Pons (tissue), 1 donor: ENCODE results near the gene ATG2B.

ENCODE experiments used
- DNase-seq: peaks from one replicate; pipeline ENCODE4 v3.0.0-alpha.2; 2016; ENCODE audit warnings: low spot score

ATG2B gene

GRCh38 chr14:96362965-96363750 is at the start of gene ATG2B, which contains the start of gene GSKIP:
Gene ATG2B, minus strand, starts transcription at chr14:96363341. Its CDS starts 365 bp downstream, at chr14:96362976.
Gene GSKIP, plus strand, starts transcription at chr14:96363526. Its CDS starts 18,722 bp downstream, at chr14:96382248.
- DNase-seq: peak; percentile 93

DNA sequence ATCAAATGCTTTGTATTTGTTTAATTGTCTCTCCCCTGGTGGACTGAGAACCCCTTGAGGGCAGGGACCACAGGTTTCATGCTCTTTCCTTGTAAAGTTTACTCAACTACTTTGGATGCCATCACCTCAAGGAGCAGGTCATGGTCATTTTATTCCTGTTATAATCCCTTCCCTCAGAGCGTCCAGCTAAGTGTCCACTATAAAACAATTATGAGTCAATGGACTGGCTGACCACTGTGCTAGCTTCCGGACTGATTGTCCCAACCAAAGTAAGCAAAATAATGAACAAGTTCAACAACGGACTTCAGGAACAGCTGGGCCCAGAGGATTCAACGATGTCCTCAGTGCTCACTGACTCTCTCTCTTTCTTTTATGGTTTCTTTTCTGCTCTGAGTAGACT is 47.0 kb upstream of the ATG2B start:
- no peak for DNase-seq

DNA sequence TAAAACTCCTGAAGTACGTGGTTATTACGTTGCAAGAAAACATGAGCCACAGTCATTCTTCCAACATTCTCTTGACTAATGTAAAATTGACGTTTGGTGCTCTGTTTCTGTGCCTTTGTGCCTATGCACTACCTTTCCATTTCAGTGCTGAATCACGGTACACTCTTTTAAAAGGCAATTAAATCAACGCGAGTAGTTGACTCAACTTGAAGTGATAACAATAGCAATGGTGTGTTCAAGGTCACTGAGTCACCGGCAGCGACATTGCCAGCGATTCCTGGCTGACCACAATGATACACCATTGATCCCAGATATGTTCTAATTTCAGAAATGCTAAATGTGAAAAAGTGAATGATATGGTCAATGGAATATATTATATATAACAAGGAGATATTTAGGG is 46.6 kb upstream of the ATG2B start:
- no peak for DNase-seq

GRCh38 chr14:96408608-96409007 is 45.5 kb upstream of the ATG2B start:
- no peak for DNase-seq

- no peak for DNase-seq
These were observed 44.9 kb upstream of the ATG2B start for GRCh38 chr14:96407935-96408570.

GRCh38 chr14:96405677-96406076 is 42.5 kb upstream of the ATG2B start:
- DNase-seq: no peak

DNA sequence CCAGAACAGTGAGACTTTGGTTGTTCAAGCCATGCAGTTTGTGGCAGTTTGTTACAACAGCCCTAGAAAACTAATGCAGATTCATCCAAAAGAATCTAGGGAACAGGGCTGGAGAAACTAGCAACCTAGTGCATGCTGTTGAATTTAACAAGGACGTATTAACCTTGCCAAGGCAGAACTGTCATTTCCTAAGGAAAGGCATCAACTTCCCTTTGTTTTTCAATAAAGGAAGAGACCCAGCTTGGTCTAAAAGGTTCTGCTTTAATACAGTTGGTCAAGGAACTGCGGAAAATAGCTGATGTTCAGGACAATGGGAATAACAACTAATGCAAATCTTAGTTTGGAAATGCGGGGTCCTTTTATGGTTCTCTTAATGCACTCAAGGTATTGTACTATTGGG is 40.3 kb upstream of the ATG2B start:
- no peak for DNase-seq

GRCh38 chr14:96400495-96400894 is 37.4 kb upstream of the ATG2B start:
- DNase-seq: peak; percentile 95

- DNase-seq: no peak
These were observed 36.3 kb upstream of the ATG2B start for GRCh38 chr14:96399405-96399804.

DNA sequence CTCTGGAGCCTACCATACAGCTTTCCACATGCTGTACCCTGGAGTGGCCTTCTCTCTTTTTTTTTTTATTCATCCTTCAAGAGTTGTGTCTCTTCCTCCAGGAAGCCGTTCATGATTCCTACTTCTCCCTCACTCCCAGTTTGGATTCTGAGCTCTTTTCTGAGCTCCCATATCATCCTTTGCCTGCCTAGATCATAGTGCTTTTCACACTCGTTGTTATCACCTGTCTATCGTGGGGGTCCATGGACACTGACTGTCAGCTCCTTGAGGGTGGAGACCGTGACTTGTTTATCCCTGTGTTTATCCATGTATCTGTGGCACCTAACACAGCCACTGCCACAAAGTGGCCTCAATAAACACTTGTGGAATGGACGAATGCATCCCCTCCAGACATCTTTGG is 35.8 kb upstream of the ATG2B start:
- no peak for DNase-seq

DNA sequence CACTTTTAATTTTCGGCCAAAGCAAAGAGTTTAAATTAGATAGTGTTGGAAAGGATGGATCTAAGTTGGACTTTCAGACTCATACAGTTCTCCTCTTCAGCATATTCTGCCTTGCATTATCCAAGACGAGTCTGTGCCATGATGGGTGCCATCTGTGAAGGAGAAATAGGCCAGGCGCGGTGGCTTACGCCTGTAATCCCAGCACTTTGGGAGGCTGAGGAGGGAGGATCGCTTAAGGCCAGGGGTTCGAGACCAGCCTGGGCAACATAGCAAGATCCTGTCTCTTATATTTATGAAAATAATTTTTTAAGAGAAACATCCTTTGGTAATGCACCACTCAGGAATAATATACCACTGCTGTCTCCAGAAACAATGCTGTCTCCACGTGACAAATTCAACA is 35.3 kb upstream of the ATG2B start:
- DNase-seq: no peak

- DNase-seq: no peak
These were observed 31.1 kb upstream of the ATG2B start for GRCh38 chr14:96394047-96394815.

DNA sequence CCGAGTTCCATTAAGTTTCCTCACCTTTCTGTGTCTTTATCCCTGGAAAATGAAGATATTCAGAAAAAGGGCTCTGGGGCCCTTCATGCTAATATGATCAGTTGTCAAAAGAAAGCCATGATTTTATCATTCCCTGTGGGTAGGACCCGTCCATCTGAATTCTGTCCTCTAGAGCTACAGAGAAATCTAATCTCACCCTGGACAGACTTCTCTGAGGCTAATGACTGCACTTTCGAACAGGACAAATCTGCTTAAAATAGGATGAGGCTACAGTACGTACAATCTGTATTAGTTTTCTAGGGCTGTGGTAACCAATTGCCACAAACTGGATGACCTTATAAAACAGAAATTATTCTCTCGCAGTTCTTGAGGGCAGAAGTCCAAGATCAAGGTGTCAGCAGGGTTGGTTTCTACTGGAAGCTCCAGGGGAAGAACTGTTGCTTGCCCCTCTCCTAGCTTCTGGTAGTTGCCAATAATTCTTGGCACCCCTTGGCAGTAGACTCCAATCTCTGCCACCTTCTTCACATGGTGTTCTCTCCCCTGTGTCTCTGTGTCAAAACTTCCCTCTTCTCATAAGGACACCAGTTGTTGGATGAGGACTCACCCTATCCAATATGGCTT is 30.0 kb upstream of the ATG2B start:
- DNase-seq: no peak

DNA sequence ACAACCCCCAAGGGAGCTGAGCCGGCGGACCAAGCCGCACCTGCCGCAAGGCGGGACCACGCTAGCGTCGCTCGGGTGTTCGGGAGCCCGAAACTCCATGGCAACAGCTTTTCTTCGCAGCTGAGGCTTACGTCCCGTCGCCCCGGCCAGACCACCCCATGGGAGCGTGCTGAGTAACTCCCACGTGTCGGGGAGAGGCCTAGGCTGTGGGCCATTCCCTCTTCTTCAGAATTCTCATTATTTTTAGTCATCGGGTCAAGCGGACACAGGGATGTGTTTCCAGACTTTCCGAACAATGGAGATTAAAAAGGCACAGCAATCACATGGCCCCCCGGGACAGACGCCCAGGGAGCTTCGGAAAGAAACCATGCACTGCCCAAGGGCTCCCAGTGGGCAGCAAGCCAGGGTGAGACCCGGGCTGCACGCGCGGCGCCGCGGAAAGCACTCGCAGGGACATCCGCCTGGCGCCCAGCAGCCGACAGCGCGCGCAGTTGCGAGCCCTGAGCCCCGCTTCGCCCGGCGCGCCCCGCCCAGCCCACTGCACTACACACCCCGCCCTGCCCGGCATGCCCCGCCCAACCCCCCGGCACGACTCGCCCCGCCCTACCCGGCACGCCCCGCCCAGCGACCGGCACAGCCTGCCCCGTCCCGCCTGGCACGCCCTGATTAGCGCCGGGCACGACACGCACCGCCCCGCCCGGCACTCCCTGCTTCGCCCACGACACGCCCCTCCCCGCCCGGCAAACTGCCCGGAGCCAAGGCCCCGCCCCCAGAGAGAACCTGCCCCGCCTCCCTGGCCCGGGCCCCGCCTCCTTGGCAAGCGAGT is 28.4 kb upstream of the ATG2B start:
- peak; percentile 90 for DNase-seq

- DNase-seq: peak; percentile 23
These were observed 27.8 kb upstream of the ATG2B start for GRCh38 chr14:96390965-96391292.

DNA sequence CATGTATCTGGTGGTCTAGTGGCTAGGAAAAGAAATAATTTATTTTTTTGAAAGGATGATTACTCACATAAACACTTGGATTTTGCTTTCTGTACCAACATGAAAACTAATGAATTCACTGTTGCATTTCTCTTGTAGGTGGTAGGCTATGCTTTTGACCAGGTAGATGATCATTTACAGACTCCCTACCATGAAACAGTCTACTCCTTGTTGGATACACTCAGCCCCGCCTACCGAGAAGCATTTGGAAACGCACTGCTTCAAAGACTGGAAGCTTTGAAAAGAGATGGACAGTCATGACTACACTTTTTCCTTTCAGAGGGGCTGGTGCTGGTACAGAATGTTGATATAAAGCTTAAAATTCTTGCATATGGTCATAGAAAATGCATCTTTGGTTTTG is 22.2 kb upstream of the ATG2B start:
- peak; percentile 25 for DNase-seq

- DNase-seq: no peak
These were observed 21.6 kb upstream of the ATG2B start for GRCh38 chr14:96384740-96385139.

DNA sequence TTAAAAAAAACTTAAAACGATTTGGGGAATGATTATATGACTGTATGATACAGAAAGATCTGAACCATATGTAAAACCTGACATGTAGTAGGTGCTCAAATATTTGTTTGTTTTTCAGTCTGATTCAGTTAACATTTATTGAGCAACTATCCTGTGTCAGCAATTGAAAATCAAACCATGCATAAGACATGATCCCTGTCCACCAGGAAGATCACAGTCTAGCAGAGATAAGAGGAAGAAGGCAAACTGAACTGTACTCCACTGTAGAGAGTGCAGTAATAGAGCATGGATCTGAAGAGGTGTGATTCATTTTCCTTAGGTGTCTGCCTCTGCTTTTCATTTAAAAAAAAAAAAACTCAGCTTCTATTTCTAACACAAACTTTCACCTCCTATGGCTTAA is 20.9 kb upstream of the ATG2B start:
- DNase-seq: no peak

GRCh38 chr14:96383445-96383844 is 20.3 kb upstream of the ATG2B start:
- DNase-seq: no peak

- no peak for DNase-seq
These were observed 17.6 kb upstream of the ATG2B start for GRCh38 chr14:96380735-96381134.

DNA sequence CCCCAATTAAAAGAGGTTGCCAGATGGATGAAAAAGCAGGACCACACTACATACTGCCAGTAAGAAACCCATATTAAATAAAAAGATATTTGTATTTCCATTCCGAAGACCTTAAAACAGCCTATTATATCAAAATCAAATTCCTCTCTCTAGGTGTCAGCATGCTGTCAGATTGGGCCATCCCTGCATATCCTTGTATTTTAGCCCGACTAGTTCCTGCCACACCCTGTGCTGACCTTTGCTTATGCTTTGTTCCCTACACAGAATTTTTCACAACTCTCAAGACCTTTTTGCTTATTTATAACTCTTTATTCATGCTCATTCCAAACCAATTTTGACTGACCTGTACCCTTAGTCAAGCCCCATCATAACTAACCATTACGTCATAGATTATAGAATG is 13.0 kb upstream of the ATG2B start:
- DNase-seq: no peak

GRCh38 chr14:96373538-96373937 is 10.4 kb upstream of the ATG2B start:
- DNase-seq: no peak
